Spleen (tissue), 7 donors: Measurements from ENCODE around the gene PBX1.

Experiments used
- POLR2A ChIP-seq, 3 donors: fragments of 450-650 bp; IDR thresholded peaks; one replicate each; pipeline ENCODE4 v1.5.1; 2017; ENCODE audit warnings: antibody characterized with exemption in 3 of 3, mild to moderate bottlenecking in 1 of 3
- POLR2AphosphoS5 ChIP-seq, 3 donors: sonication (generic); formaldehyde crosslinking; IDR thresholded peaks; one replicate each; pipeline ENCODE4 v1.5.1; 2017; ENCODE audit warnings: antibody characterized with exemption in 3 of 3
- TF ChIP-seq, protein P1 (sequence below), 11 experiments: fragments of 200-600 bp in 7 of 11; fragments of 450-650 bp in 4 of 11; sonication (generic) in 4 of 11; IDR thresholded peaks in 8 of 11; conservative IDR thresholded peaks in 3 of 11; 1 replicate in 7 of 11; 2 replicates in 4 of 11; pipeline versions ENCODE4 v1.4.0 to v1.8.0; 2016 to 2021; ENCODE audit warnings: antibody characterized with exemption in 11 of 11, inconsistent platforms in 4 of 11, mild to moderate bottlenecking in 1 of 11
- donor health status: DM: no; HTN: no; CAD: no; lungs with moderate emphysema.
- donor health status: DM: no; HTN: no; CAD: no.
- donor health status: DM: no; HTN: no; CAD: no.

DNA sequence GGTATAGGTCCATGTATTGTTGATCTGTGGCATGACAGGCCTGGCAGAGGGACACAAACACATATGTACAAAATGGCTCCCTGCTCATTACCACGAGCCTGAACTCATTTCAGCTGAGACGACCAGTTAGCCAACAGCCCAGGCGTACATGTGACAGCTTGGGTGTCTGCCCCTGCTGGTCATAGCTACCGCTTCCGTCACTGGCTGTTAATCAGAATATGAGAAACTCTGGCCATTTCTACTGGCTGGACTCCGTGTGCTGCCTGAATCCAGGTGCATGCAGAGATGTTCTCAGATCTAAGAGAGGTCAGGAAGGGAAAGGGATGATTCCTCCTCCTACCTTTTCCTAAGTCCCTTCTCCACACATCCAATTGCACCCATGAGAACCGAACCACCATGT is 144.5 kb downstream of the PBX1 start:
- TF ChIP-seq, protein P1, sequence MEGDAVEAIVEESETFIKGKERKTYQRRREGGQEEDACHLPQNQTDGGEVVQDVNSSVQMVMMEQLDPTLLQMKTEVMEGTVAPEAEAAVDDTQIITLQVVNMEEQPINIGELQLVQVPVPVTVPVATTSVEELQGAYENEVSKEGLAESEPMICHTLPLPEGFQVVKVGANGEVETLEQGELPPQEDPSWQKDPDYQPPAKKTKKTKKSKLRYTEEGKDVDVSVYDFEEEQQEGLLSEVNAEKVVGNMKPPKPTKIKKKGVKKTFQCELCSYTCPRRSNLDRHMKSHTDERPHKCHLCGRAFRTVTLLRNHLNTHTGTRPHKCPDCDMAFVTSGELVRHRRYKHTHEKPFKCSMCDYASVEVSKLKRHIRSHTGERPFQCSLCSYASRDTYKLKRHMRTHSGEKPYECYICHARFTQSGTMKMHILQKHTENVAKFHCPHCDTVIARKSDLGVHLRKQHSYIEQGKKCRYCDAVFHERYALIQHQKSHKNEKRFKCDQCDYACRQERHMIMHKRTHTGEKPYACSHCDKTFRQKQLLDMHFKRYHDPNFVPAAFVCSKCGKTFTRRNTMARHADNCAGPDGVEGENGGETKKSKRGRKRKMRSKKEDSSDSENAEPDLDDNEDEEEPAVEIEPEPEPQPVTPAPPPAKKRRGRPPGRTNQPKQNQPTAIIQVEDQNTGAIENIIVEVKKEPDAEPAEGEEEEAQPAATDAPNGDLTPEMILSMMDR (IDR thresholded peaks at IDR 0.05 in 8 of 11, conservative IDR thresholded peaks at IDR 0.05 in 3 of 11): no peak
- TF ChIP-seq POLR2A (IDR thresholded peaks at IDR 0.05): no peak
- TF ChIP-seq POLR2AphosphoS5 (IDR thresholded peaks at IDR 0.05): no peak
